Tibial artery (tissue), 4 donors: ENCODE measurements around the gene HPSE2.

Source experiments
- DNase-seq, 2 donors: peaks; one replicate each; pipeline ENCODE4 v3.0.0-alpha.2; 2019
- H3K27ac ChIP-seq, 2 donors: fragments of 200-600 bp; sonication (generic) in 1 of 2; 1 replicate in 1 of 2; 2 replicates in 1 of 2; pipeline ENCODE4 v1.5.1; 2018 to 2019; ENCODE audit warnings: mild to moderate bottlenecking in 1 of 2
- H3K27me3 ChIP-seq, 2 donors: fragments of 200-600 bp; sonication (generic) in 1 of 2; one replicate each; pipeline versions ENCODE4 v1.5.1 to v1.6.0; 2016 to 2019
- H3K36me3 ChIP-seq, 3 donors: fragments of 200-600 bp; sonication (generic) in 2 of 3; one replicate each; pipeline ENCODE4 v1.5.1; 2016 to 2019; ENCODE audit warnings: mild to moderate bottlenecking in 2 of 3
- H3K4me1 ChIP-seq, 4 donors: fragments of 200-600 bp; sonication (generic) in 2 of 4; 1 replicate in 3 of 4; 2 replicates in 1 of 4; pipeline ENCODE4 v1.5.1; 2016 to 2019
- H3K4me3 ChIP-seq, 2 donors: fragments of 200-600 bp; sonication (generic) in 1 of 2; 1 replicate in 1 of 2; 2 replicates in 1 of 2; pipeline ENCODE4 v1.5.1; 2018 to 2019; ENCODE audit warnings: mild to moderate bottlenecking in 2 of 2
- H3K9me3 ChIP-seq, 3 donors: fragments of 200-600 bp; sonication (generic) in 1 of 3; one replicate each; pipeline ENCODE4 v1.5.1; 2016 to 2019
- CTCF ChIP-seq, 2 experiments: fragments of 200-600 bp in 1 of 2; fragments of 450-650 bp in 1 of 2; IDR thresholded peaks; one replicate each; pipeline ENCODE4 v1.5.1; 2017 to 2019; ENCODE audit warnings: antibody characterized with exemption in 2 of 2, mild to moderate bottlenecking in 1 of 2, moderate library complexity in 1 of 2
- intact Hi-C: fragments of 100-400 bp; cut with DNase I; formaldehyde crosslinking; loops from one replicate; pipeline ENCODE4 v1.15.0; 2023; ENCODE audit warnings: low total_unique reads

Gene HPSE2

GRCh38 chr10:98450618-98451017 is 785.0 kb downstream of the HPSE2 start:
- H3K9me3 ChIP-seq: no peaks in the 10 kb centered on the region
- intact Hi-C loops: no loop called here
- TF ChIP-seq CTCF (IDR thresholded peaks at IDR 0.05): no peak

GRCh38 chr10:98449287-98449686 is 786.4 kb downstream of the HPSE2 start:
- Histone ChIP-seq H3K27ac (no peak overlapping the region), H3K36me3 (peaks cover 3 to 11% (median 6%) of the 10 kb centered on the region in 3 donors), H3K4me3 (no peak overlapping the region), H3K9me3 (no peaks in the 10 kb centered on the region), H3K27me3 (no peaks in the 10 kb centered on the region), H3K4me1 (peaks cover 0 to 27% (median 13%) of the 10 kb centered on the region in 4 donors)
- TF ChIP-seq CTCF (IDR thresholded peaks at IDR 0.05): no peak
- no peak for DNase-seq
- intact Hi-C loops: no loop called here

More at GRCh38 chr10:98450618-98451017, 785.0 kb downstream of the HPSE2 start:
- Histone ChIP-seq H3K4me1 (peaks cover 0 to 14% (median 10%) of the 10 kb centered on the region in 4 donors), H3K36me3 (no peaks in the 10 kb centered on the region), H3K4me3 (no peak overlapping the region), H3K27ac (no peak overlapping the region), H3K27me3 (no peaks in the 10 kb centered on the region)
- no peak for DNase-seq

- H3K4me3 ChIP-seq: peak within 1 kb of the TSS; percentile 67 to 76
- no peaks in the 10 kb centered on the region for H3K27me3 ChIP-seq
- DNase-seq: peak; percentile 78 to 90
- peaks cover 13 to 33% (median 16%) of the 10 kb centered on the region in 3 donors for H3K36me3 ChIP-seq
- intact Hi-C loops: no loop called here
- no peaks in the 10 kb centered on the region for H3K9me3 ChIP-seq
- peak in 1 of 2 experiments; percentile 4 for TF ChIP-seq CTCF (IDR thresholded peaks at IDR 0.05)
- H3K27ac ChIP-seq: peak within 1 kb of the TSS; percentile 84 to 92
- peaks cover 0 to 27% (median 13%) of the 10 kb centered on the region in 4 donors for H3K4me1 ChIP-seq
These were observed 788.9 kb downstream of the HPSE2 start, which contains the start of gene HPS1 for GRCh38 chr10:98446661-98447221. Gene HPS1, minus strand, starts transcription at chr10:98446935. Its CDS starts 3,695 bp downstream, at chr10:98443240.

- Histone ChIP-seq H3K9me3 (no peaks in the 10 kb centered on the region), H3K4me3 (peak overlapping the region; percentile 67 to 76), H3K4me1 (peaks cover 0 to 27% (median 13%) of the 10 kb centered on the region in 4 donors), H3K27me3 (no peaks in the 10 kb centered on the region), H3K27ac (peak overlapping the region; percentile 84 to 92), H3K36me3 (peaks cover 13 to 33% (median 16%) of the 10 kb centered on the region in 3 donors)
- intact Hi-C loops: no loop called here
- peak in 1 of 2 donors; percentile 50 for DNase-seq
- no peak for TF ChIP-seq CTCF (IDR thresholded peaks at IDR 0.05)
These were observed 789.4 kb downstream of the HPSE2 start for GRCh38 chr10:98446151-98446660.

GRCh38 chr10:98445200-98445812 is 790.3 kb downstream of the HPSE2 start:
- no peaks in the 10 kb centered on the region for H3K9me3 ChIP-seq
- H3K27ac ChIP-seq: peak overlapping the region; percentile 84 to 92
- H3K27me3 ChIP-seq: no peaks in the 10 kb centered on the region
- H3K4me3 ChIP-seq: peak overlapping the region; percentile 67 to 76
- H3K36me3 ChIP-seq: peaks cover 14 to 36% (median 16%) of the 10 kb centered on the region in 3 donors
- peaks cover 0 to 27% (median 13%) of the 10 kb centered on the region in 4 donors for H3K4me1 ChIP-seq
- intact Hi-C loops: no loop called here
- TF ChIP-seq CTCF (IDR thresholded peaks at IDR 0.05): no peak
- no peak for DNase-seq
